Nephron (organoid): ENCODE data around the gene R3HDM4.
A peak's percentile ranks its signal among the peaks of the same experiment; 100 is the strongest.

Experiments
- H3K27ac Mint-ChIP-seq, 3 experiments: 2 replicates each; pipeline ENCODE4 v1.8.0; 2020; ENCODE audit warnings: mixed read lengths in 3 of 3, mild to moderate bottlenecking in 2 of 3, moderate library complexity in 1 of 3
- H3K27me3 Mint-ChIP-seq: 2 replicates; pipeline ENCODE4 v1.8.0; 2021; ENCODE audit warnings: low read depth, mild to moderate bottlenecking, moderate library complexity, mixed read lengths
- H3K36me3 Mint-ChIP-seq: 2 replicates; pipeline ENCODE4 v1.8.0; 2020; ENCODE audit warnings: low read depth, mixed read lengths
- H3K4me1 Mint-ChIP-seq: 2 replicates; pipeline ENCODE4 v1.8.0; 2020; ENCODE audit warnings: mixed read lengths
- H3K4me3 Mint-ChIP-seq, 3 experiments: 2 replicates each; pipeline ENCODE4 v1.8.0; 2020; ENCODE audit warnings: mild to moderate bottlenecking in 3 of 3, mixed read lengths in 3 of 3, moderate library complexity in 2 of 3
- H3K9me3 Mint-ChIP-seq: 2 replicates; pipeline ENCODE4 v1.8.0; 2020; ENCODE audit warnings: mixed read lengths
- TF ChIP-seq, protein P1 (sequence below), 3 experiments: fragments of 200-600 bp; sonication (generic); IDR thresholded peaks; one replicate each; pipeline ENCODE4 v1.5.0; 2021; ENCODE audit warnings: antibody characterized with exemption in 3 of 3; ENCODE audit not compliant: unreplicated experiment in 3 of 3

The R3HDM4 gene

DNA sequence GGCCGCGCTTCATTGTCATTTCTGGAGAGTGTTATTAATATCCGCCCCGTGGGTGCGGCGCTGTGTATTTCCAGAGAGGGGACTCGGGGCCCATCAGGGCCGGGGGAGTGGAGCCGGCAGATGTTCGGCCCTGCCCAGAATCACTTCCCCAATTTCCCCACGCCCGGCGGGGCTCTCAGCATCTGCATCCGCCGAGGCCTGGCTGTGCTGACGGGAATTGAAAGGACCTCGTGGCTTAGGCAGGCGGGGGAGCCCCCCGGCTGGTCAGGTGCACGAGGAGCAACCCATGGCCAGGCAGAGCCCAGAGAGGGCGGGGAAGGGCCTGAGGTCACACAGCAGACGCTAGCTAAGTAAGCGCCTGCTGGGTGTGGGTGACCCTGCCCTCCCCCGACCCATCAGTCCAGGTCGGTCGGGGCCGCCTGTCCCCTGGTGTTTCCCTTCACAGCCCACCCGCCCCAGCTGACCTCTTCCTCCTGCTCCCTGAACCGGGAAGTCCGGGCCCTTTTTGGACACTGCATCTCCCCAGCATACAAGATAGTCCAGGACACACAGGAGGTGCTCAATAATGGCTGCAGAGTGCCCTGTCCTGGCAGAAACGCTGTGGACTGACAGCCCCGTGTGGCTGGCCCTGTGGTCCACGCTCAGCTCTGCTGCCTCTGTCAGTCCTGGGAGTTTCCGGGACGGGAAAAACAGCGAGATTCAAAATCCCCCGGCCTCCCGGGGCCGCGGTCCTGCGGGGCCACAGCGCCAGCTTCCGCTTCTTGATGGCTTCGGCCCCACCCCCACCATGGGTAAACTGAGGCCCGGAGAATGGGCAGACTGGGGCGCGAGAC is 34.9 kb upstream of the R3HDM4 start:
- Mint-ChIP-seq H3K36me3 (peaks cover 14% of the 10 kb centered on the region), H3K4me3 (no peak overlapping the region), H3K27me3 (no peaks in the 10 kb centered on the region), H3K27ac (peak overlapping the region; percentile 24 to 65 (median 37)), H3K9me3 (no peaks in the 10 kb centered on the region), H3K4me1 (peaks cover 19% of the 10 kb centered on the region)
- TF ChIP-seq, protein P1, sequence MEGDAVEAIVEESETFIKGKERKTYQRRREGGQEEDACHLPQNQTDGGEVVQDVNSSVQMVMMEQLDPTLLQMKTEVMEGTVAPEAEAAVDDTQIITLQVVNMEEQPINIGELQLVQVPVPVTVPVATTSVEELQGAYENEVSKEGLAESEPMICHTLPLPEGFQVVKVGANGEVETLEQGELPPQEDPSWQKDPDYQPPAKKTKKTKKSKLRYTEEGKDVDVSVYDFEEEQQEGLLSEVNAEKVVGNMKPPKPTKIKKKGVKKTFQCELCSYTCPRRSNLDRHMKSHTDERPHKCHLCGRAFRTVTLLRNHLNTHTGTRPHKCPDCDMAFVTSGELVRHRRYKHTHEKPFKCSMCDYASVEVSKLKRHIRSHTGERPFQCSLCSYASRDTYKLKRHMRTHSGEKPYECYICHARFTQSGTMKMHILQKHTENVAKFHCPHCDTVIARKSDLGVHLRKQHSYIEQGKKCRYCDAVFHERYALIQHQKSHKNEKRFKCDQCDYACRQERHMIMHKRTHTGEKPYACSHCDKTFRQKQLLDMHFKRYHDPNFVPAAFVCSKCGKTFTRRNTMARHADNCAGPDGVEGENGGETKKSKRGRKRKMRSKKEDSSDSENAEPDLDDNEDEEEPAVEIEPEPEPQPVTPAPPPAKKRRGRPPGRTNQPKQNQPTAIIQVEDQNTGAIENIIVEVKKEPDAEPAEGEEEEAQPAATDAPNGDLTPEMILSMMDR (IDR thresholded peaks at IDR 0.05; ENCODE audit: unreplicated experiment in 3 of 3) = no peak

DNA sequence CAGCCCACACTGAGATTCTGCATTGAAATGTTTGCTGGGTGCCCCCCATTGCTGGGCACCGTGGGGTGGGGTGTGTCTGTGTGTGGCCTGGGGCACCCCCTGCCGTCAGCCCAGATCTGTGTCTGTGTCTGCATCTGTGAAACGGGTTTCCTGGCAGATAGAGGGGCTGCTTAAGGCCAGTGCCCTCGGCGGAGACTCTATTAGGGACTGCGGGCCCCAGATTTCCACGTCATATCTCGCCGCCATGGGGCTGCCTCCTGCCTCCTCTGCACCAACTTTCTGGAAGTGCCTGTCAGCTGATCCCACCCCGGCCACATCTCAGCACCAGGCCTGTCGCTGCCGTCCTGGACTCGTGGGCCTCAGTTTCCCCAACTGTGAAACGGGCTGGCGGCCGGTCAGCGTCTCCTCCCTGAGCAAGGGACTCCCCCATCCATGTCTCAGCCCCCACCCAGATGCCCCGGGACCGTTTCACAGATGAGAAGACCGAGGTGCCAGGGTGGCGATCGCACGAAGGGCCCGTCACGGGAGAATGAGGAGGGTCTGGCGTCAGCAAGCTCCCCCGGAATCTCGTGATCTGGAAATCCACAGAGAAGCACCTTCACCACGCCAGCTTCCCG is 34.2 kb upstream of the R3HDM4 start:
- H3K27me3 Mint-ChIP-seq = no peaks in the 10 kb centered on the region
- TF ChIP-seq, protein P1 (IDR thresholded peaks at IDR 0.05; ENCODE audit: unreplicated experiment in 3 of 3) = no peak
- no peak overlapping the region for H3K4me3 Mint-ChIP-seq

DNA sequence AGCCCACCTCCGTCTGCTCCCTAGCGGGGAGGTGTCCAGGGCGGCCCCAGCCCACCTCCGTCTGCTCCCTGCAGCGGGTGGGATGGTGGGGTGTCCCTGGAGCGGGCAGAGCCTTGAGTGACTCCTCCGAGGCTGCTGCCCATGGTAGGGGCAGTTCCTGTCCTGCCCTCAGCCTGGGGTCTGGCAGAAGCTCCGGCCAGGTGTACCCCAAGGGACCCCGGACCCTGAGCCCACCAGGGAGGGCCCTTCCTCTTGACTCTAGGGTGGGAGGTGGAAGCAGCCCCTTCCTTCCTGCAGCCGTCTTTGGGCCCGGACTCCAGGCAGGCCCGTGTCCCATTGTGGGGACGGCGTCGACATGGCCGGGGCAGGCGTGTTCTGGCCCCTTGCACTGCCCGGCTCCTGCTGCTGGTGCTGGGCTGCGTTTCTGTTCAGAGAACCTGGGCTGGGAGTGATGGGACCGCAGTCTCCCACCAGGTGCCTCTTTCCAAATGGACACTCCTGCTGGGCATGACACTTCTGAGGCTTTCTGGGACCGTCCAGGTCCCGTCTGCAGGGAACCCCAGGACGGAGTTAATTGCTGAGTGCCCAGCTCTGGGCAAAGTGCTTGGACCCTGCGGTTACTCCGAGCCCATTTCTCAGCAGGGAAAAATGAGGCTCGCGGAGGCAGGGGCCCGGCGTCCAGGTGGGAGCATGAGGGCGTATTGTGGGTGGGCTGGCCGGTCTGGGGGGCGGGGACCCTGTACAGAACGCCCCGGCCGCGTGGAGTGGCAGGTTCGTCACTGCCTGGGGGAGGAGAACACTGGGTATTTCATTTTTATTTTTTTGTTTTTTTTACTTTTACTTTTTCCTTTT is 32.6 kb upstream of the R3HDM4 start:
- H3K27me3 Mint-ChIP-seq = no peaks in the 10 kb centered on the region
- peak overlapping the region; percentile 85 to 96 (median 96) for H3K27ac Mint-ChIP-seq
- peaks cover 18% of the 10 kb centered on the region for H3K4me1 Mint-ChIP-seq
- H3K4me3 Mint-ChIP-seq = no peak overlapping the region
- peaks cover 26% of the 10 kb centered on the region for H3K36me3 Mint-ChIP-seq
- no peaks in the 10 kb centered on the region for H3K9me3 Mint-ChIP-seq
- TF ChIP-seq, protein P1 (IDR thresholded peaks at IDR 0.05; ENCODE audit: unreplicated experiment in 3 of 3) = no peak

More for the DNA sequence above, 34.2 kb upstream of the R3HDM4 start:
- Mint-ChIP-seq H3K36me3 (peaks cover 20% of the 10 kb centered on the region), H3K4me1 (peaks cover 19% of the 10 kb centered on the region), H3K27ac (peak overlapping the region in 2 of 3 experiments; percentile 24 to 37), H3K9me3 (no peaks in the 10 kb centered on the region)

DNA sequence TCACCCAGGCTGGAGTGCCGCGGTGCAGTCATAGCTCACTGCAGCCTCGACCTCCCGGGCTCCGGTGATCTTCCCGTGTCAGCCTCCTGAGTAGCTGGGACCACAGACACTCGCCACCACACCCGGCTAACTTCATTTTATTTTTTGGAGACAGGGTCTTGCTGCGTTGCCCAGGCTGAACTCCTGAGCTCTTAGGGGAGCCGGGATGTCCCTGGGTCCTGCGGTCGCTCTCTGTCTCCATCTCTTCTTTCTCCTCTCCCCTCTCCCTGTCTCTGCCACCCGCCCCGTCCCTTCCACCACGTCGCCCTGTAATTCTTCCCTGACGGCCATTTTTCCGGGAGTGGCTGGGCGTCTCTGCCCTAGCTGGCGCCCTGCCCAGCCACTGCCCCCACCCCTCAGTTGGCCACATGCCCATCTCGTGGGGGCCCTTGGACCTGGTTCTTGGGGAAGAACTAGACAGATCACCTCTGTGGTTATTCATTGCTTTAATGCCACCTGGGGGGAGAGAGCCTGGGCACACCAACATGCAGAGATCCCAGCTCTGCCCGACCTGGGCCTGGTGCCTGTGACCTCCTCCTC is 31.7 kb upstream of the R3HDM4 start:
- Mint-ChIP-seq H3K27ac (peak overlapping the region; percentile 85 to 96 (median 96)), H3K27me3 (no peaks in the 10 kb centered on the region), H3K4me1 (peaks cover 22% of the 10 kb centered on the region), H3K36me3 (peaks cover 33% of the 10 kb centered on the region), H3K9me3 (no peaks in the 10 kb centered on the region), H3K4me3 (peak overlapping the region; percentile 41 to 54 (median 51))
- TF ChIP-seq, protein P1 (IDR thresholded peaks at IDR 0.05; ENCODE audit: unreplicated experiment in 3 of 3) = no peak

DNA sequence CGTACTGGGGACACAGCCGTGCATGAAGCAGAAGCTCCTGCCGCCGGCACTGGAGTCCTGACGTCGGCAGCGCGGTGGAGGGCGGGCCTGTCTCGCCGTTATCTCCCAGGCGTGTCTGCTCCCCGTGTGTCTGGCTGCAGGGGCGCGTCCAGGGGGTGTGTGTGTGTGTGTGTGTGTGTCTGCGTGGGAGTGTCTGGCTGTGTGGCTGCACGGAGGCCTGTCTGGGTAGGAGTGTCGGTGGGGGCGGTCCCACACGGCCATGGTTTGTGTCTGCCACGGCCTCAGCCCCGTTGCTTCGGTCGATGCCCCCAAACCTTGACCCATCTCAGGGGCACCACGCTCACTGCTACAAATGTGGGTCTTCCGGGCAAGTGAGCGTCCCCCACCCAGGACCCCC is 31.1 kb upstream of the R3HDM4 start:
- Mint-ChIP-seq H3K27ac (peak overlapping the region; percentile 85 to 96 (median 96)), H3K4me1 (peaks cover 26% of the 10 kb centered on the region), H3K4me3 (peak overlapping the region; percentile 14 to 40 (median 30)), H3K36me3 (peaks cover 39% of the 10 kb centered on the region), H3K27me3 (no peaks in the 10 kb centered on the region), H3K9me3 (no peaks in the 10 kb centered on the region)
- TF ChIP-seq, protein P1 (IDR thresholded peaks at IDR 0.05; ENCODE audit: unreplicated experiment in 3 of 3) = no peak
